Parathyroid adenoma (tissue), 2 donors: Measurements from ENCODE around the gene ZRANB2.
A peak's percentile ranks its signal among the peaks of the same experiment; 100 is the strongest.

Experiments used
- H2AFZ ChIP-seq: fragments of 300-600 bp; sonication (generic); one replicate; pipeline ENCODE4 v1.7.0; 2017; ENCODE audit warnings: antibody characterized with exemption, mild to moderate bottlenecking
- H3K27ac ChIP-seq: fragments of 300-600 bp; sonication (generic); one replicate; pipeline ENCODE4 v1.7.0; 2017
- H3K27me3 ChIP-seq: fragments of 300-600 bp; sonication (generic); one replicate; pipeline ENCODE4 v1.7.0; 2017; ENCODE audit warnings: low read length; ENCODE audit not compliant: control insufficient read depth, insufficient read depth
- H3K36me3 ChIP-seq: fragments of 300-600 bp; sonication (generic); one replicate; pipeline ENCODE4 v1.7.0; 2017; ENCODE audit warnings: low read length; ENCODE audit not compliant: control insufficient read depth, insufficient read depth
- H3K4me1 ChIP-seq: fragments of 300-600 bp; sonication (generic); one replicate; pipeline ENCODE4 v1.7.0; 2017; ENCODE audit warnings: control low read depth
- H3K4me2 ChIP-seq: fragments of 300-600 bp; sonication (generic); one replicate; pipeline ENCODE4 v1.7.0; 2017; ENCODE audit warnings: low read length
- H3K4me3 ChIP-seq: fragments of 300-600 bp; sonication (generic); one replicate; pipeline ENCODE4 v1.7.0; 2017; ENCODE audit warnings: low read depth, low read length
- H3K79me2 ChIP-seq: fragments of 300-600 bp; sonication (generic); one replicate; pipeline ENCODE4 v1.7.0; 2017; ENCODE audit warnings: control low read depth
- H3K9ac ChIP-seq: fragments of 300-600 bp; sonication (generic); one replicate; pipeline ENCODE4 v1.7.0; 2017; ENCODE audit warnings: mild to moderate bottlenecking
- H3K9me3 ChIP-seq: fragments of 300-600 bp; sonication (generic); one replicate; pipeline ENCODE4 v1.7.0; 2017; ENCODE audit warnings: low read length; ENCODE audit not compliant: control insufficient read depth
- CTCF ChIP-seq: fragments of 300-600 bp; sonication (generic); IDR thresholded peaks from one replicate; pipeline ENCODE4 v1.7.0; 2017; ENCODE audit warnings: antibody characterized with exemption, mild to moderate bottlenecking
- donor health status: primary hyperparathyroidism.

The ZRANB2 gene

GRCh38 chr1:71080739-71081696, at the start of gene ZRANB2:
Gene ZRANB2 (minus strand): TSS chr1:71081035. CDS start chr1:71080995, 40 bp downstream.
- H3K9me3 ChIP-seq = no peaks in the 10 kb centered on the region
- peak within 1 kb of the TSS; percentile 94 for H3K27ac ChIP-seq
- peak; percentile 66 for TF ChIP-seq CTCF
- H2AFZ ChIP-seq = peak within 1 kb of the TSS; percentile 89
- peaks cover 6% of the 10 kb centered on the region for H3K79me2 ChIP-seq
- H3K4me1 ChIP-seq = peaks cover 5% of the 10 kb centered on the region
- H3K9ac ChIP-seq = peak within 1 kb of the TSS; percentile 88
- H3K4me2 ChIP-seq = peak within 1 kb of the TSS; percentile 57
- H3K27me3 ChIP-seq = no peaks in the 10 kb centered on the region
- peak within 1 kb of the TSS; percentile 85 for H3K4me3 ChIP-seq
- H3K36me3 ChIP-seq = no peaks in the 10 kb centered on the region

GRCh38 chr1:71128060-71128459, 47.2 kb upstream of the ZRANB2 start:
- Histone ChIP-seq H3K27me3 (no peaks in the 10 kb centered on the region), H3K27ac (no peak overlapping the region), H3K79me2 (no peaks in the 10 kb centered on the region), H3K9me3 (no peaks in the 10 kb centered on the region), H3K4me1 (no peaks in the 10 kb centered on the region), H3K9ac (no peak overlapping the region), H3K36me3 (no peaks in the 10 kb centered on the region), H2AFZ (no peak overlapping the region), H3K4me2 (no peak overlapping the region), H3K4me3 (no peak overlapping the region)
- no peak for TF ChIP-seq CTCF

GRCh38 chr1:71118086-71118485, 37.3 kb upstream of the ZRANB2 start:
- no peak overlapping the region for H2AFZ ChIP-seq
- H3K4me1 ChIP-seq = no peaks in the 10 kb centered on the region
- H3K79me2 ChIP-seq = no peaks in the 10 kb centered on the region
- no peaks in the 10 kb centered on the region for H3K9me3 ChIP-seq
- H3K27me3 ChIP-seq = no peaks in the 10 kb centered on the region
- no peak overlapping the region for H3K27ac ChIP-seq
- H3K36me3 ChIP-seq = no peaks in the 10 kb centered on the region
- no peak for TF ChIP-seq CTCF
- no peak overlapping the region for H3K9ac ChIP-seq
- no peak overlapping the region for H3K4me3 ChIP-seq
- no peak overlapping the region for H3K4me2 ChIP-seq

- no peak overlapping the region for H3K4me3 ChIP-seq
- no peak overlapping the region for H2AFZ ChIP-seq
- no peaks in the 10 kb centered on the region for H3K9me3 ChIP-seq
- no peaks in the 10 kb centered on the region for H3K27me3 ChIP-seq
- no peak for TF ChIP-seq CTCF
- H3K4me2 ChIP-seq = no peak overlapping the region
- H3K9ac ChIP-seq = no peak overlapping the region
- H3K27ac ChIP-seq = no peak overlapping the region
- H3K79me2 ChIP-seq = no peaks in the 10 kb centered on the region
- H3K36me3 ChIP-seq = no peaks in the 10 kb centered on the region
- no peaks in the 10 kb centered on the region for H3K4me1 ChIP-seq
These were observed 35.9 kb upstream of the ZRANB2 start for GRCh38 chr1:71116729-71117128.
